Activated gamma-delta T cell treated with anti-CD3 and anti-CD28 coated beads, Interleukin-2, amount 50 U/mL, for 16 hours (primary cell): Measurements from ENCODE around the gene TXNRD1.
"Not testable (repeated sequence)": the region's sequence is repeated elsewhere in the genome, so short reads cannot be mapped to it uniquely, and the experiment has no call there.

ENCODE experiments used
- DNase-seq: peaks from one replicate; pipeline ENCODE4 v3.0.0-alpha.2; 2020; ENCODE audit warnings: low read depth

TXNRD1 gene

DNA sequence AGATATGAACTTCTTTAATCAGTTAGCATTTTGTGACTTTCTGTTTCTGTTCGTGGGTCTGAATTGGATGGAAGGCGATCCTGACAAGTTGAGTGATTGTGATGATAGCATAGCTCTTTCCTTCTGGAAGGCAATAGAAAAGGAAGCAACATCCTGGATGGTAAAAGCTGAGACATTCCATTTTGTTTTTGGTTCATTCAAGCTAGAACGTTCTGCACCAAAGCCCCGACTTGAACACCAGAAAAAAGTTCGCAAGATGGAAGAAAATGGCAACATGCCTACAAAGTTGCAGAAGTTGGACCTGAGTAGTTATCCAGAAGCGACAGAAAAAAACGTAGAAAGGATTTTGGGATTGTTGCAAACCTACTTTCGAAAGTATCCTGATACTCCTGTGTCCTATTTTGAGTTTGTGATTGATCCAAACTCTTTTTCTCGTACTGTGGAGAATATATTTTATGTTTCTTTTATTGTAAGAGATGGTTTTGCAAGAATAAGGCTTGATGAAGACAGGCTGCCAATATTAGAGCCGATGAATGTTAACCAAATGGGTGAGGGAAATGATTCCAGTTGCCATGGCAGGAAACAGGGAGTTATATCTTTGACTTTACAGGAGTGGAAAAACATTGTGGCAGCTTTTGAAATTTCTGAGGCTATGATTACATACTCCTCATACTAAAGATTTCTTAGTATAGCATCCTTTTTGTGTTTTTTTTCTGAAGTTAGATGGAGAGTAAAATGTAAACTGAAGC is 88.9 kb downstream of the TXNRD1 start:
- DNase-seq = no peak

DNA sequence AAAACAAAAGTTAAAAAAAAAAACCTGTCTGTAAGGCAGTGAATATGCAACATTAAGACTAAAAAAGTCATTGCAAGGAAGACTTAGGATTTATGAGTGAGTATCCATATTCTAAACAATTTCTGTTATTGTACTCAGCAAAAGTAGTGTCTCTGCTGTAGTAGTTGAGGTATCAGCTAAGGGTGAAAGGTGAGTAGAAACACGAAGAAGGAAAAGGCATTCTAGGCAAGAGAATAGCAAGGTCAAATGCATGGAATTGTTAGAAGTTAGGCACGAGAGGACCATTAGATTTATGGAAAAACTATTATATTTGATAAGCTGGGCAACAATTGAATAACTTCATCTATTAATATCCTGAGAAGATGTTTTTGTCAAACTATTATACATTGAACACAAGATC is 89.8 kb downstream of the TXNRD1 start:
- DNase-seq = no peak

DNA sequence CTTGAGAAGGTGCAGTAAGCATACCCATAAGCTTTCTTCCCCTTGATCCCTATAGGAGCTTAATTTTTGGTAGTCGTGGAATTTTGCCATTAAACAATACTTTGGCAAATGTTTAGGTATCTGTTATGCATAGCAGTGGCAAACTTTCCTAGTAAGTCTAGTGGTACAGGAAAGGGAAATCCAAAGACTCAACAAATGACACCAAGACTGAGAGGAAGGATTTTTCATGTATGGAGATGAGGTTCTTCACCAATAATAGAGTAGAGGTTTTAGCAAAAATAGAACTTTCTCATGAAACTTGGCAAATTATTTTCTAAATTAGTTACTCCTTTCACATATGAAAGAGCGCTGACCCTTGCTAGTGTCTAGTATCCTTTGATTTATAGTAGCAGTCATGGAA is 90.8 kb downstream of the TXNRD1 start:
- DNase-seq = no peak

DNA sequence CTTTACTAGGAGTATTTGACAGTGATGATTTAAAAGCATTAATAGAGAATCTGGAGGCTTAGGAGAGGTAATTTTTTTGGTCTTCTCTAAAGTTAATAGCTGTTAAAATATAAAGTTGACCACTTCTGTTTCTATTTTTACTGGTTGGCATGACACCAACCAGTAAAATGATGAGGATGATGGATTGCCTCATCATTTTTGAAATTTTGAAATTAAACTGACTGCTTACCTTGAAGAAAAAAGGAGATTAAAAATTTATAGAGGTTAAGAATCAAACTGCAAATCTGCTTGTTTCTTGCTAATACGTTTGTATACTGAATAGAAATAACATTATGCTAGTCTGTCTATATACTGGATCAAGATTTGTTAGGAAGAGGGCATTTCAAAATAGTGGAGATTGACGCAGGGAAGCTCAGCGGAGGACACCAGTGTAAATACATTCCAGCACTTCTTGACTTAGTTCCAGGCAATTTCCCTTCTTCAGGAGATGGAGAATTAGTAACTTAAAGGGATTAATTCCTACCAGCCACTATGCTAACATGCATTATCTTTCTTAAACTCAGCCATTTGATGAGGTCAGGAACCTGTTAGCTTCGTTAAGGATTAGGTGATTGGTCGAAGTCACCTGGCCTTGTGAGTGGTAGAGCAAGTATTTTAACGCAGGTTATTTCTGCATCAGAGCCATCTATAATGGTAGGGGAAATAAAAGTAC is 91.5 kb downstream of the TXNRD1 start:
- no peak for DNase-seq

DNA sequence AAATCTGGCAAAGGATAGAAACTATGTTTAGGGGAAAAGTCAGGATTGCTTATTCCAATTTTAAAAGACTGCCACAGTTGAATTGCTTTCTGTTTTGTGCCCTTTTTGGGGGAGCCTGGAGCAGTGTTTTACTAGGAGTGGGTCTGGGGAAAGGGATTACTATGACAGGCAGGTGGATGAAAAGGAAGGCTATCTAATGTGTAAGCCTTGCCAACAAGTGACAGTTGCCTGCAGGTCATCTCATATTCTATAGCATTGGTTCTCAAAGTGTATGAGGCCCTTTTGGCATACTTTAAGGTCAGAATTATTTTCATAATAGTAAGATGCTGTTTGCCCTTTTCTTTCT is 92.0 kb downstream of the TXNRD1 start:
- no peak for DNase-seq

DNA sequence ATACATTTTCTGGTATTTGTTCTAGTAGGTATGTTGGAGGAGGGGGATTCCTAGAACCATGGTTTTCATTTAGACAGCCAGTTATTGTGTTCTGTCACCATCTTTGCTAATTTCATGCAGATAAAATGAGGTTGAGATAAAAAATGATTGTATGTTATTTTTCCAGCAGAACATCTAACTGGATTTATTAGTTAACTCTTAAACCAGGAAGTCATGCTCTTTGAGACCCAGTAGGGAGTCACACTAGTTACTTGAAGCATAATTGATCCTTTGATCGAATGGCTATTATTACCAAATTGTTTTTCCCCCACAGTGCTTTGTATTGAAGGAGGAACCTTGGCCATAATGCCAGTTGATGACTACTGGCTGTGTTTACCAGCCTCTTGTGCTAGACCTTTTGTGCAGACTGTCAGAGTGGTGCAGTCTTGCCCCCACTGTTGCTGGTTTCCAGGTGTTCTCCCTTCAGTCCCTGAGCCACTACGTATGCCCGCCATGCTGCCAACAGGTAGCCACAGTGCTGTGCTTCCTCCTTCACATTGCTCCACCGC is 93.9 kb downstream of the TXNRD1 start:
- no peak for DNase-seq

DNA sequence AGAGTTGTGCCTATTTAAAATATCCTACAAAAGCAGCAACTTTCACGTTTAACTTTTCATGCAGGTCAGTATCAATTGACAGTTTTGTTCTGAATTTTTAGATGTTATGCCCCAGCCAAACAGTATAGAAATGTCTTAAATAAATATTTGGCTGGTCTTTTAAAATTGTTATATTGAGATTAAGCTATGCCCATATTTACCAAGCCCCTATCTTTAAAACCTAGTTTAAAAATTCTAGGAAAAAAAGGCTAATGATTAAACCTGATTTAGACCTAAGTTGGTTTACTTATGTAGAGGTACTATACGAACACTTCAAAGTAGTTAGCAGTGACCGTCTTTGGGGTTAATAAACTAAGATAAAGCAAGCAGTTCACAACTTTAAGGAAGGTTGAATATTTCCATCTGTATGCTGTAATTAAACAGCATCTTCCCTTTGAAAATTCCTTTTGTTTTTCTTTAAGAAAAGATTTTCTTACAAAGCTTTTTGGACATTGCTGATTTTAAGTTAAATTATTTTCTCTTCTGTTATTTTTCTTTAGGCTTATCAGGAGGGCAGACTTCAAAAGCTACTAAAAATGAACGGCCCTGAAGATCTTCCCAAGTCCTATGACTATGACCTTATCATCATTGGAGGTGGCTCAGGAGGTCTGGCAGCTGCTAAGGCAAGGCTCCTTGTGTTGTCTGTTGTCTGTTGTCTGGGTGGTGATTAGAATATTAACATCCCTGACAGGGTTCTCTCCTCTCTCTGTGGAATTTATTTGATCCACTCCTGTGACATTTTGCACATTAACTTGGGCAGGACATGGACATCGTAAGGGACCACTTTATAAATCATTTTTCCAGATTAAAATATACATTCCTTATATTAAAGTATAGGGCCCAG is 95.4 kb downstream of the TXNRD1 start:
- no peak for DNase-seq

DNA sequence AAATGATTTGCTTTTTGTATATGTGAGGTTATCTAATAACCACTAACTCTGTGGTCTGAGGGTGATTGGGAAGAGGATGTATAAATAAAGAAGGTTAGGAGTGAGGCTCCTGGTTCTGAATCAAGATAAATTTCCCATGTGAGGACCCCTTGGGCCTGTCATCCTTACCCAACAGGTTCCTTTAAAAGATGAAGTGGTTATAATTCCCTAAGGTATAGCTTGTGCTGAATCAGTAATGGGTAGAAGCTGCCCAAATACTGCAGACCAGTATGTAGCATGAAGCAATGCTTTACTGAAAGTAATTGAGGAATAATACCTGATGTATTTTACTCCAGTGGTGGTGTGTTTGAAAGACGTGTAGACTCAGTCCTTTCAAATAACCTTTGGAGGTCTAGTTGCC is 96.6 kb downstream of the TXNRD1 start:
- DNase-seq = no peak

DNA sequence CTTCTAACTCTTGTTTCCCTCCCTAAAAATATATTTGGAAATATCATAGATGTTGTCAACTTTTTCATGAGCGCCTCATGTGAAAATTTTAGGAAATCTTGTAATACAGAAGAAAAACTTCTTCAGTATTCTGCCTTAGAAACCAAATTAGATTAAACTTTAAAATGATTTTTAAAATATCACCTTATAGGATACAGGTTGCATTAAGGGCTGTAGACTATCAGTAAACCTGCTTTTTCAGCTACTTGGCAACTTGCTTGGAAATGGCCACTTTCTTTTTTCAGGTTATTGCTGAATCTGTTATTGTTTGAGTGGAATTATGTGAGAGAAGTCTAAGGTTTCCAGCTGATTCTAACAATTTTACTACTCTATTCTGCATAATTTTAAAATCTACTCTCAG is 97.1 kb downstream of the TXNRD1 start:
- DNase-seq = no peak

DNA sequence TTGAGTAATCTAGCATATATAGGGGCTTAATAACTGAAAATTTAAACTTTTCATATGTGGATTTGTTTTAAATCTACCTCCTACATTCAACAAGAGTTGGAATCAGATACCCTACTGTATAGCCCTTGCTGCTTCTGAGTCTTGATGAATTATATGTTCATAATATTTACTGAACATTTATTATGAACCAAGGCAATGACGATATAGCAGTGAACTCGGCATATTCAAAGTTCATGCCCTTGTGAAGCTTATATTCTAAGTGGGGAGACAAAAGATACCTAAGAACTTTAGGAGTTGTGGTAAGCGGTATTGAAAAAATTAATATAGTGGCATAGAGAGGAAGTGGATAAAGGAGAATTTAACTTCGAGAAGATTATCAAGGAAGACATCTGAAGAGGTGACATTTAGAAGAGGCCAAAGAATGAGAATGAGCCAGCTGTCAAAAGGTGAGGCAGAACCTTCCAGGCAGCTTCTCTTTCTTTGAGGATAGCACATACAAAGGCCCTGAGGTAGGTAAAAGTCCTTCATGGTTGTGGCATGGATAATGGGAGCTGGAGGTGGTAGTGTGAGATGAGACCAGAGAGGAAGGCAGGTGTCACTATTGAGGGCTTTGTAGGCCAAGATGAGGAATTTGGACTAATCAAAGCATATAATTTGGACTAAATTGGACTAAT is 98.1 kb downstream of the TXNRD1 start:
- no peak for DNase-seq

DNA sequence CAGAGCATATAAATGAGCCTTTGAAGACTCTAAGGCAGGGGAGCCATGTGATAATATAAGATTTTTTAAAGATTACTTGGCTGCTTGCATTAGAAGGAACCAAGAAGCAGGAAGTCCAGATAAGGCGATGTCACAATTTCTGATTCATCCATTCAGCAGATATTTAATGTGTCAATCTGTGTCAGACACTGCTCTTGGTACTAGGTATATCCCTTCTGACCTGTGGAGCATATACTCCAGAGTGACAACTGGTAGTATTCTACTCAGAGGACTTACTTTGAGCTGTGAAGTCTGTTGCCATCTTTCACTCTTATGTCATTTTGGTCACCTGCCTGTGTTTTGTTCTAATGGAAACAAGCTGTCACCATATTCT is 98.6 kb downstream of the TXNRD1 start:
- DNase-seq = no peak

DNA sequence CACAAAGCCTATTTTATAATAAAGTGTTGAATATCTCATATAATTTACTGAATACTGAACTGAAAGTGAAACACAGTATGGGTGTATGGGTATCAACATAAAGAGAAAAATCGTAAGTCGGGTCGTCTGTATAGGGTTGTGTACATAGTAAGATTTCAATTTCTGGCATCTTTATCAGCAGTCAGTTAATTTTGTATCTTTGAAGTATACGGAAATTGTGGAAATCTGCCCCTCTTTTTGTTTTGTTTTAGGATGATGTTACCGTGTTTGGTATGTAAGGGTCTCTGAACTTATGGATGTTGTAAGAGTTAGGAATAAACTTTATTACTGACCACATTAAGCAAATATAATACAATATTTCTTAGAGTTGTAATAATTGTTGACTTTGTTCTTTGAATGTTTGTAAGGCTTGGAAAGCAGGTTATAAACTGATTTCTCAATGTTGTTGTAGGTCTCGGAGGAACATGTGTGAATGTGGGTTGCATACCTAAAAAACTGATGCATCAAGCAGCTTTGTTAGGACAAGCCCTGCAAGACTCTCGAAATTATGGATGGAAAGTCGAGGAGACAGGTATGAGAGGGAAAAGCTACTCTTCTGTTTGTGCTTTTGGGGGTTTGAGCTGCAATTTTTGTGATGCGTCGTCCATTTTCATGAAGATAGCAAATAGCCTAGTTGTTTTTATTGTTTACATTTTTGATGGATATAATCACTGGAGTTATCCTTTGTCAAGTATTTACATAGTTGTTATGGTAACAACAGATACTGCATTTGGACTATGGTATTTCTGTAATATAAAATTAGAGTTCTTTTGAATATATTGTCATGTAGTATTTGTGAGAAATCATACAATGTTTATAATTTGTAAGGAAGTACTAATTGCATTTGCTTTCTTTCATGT is 100.0 kb downstream of the TXNRD1 start:
- DNase-seq = no peak

DNA sequence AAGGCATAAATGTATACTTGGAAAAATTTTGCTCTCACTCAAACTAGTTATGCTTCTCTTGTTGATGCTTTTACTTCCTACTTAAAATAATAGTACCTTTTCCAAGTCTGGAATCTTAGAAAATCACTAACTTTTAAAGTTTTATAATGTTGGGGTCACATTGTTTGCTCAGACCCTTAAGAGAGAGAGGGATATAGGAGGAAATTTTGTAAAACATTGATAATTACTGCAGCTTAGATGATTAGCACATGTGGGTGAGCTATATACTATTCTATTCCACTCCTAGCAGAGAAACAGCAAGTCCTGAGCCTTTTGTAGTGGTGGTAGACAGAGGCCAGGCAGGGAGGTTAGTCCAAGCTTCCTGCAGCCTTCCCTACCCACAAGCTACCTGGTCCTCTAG is 101.4 kb downstream of the TXNRD1 start:
- no peak for DNase-seq

DNA sequence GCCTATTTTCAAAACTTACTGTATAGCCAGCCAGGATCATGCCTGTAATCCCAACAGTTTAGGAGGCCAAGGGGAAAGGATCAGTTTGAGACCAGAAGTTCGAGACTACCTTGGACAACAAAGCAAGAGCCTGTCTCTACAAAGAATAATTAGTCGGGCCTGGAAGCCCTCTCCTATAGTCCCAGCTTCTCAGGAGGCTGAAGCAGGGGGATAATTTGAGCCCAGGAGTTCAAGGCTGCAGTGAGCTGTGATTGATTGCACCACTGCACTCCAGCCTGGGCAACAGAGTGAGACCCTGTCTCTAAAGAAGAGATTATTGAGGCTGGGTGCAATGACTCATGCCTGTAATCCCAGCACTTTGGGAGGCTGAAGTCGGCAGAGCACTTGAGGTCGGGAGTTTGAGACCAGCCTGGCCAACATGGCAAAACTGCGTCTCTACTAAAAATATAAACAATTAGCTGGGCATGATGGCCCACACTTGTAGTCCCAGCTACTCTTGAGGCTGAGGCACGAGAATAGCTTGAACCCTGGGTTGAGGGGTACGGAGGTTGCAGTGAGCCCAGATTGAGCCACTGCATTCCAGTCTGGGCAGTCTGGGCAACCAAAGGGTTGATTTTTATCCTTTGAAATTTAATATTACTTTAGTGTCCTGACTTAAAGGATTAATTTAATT is 102.1 kb downstream of the TXNRD1 start:
- DNase-seq = no peak

DNA sequence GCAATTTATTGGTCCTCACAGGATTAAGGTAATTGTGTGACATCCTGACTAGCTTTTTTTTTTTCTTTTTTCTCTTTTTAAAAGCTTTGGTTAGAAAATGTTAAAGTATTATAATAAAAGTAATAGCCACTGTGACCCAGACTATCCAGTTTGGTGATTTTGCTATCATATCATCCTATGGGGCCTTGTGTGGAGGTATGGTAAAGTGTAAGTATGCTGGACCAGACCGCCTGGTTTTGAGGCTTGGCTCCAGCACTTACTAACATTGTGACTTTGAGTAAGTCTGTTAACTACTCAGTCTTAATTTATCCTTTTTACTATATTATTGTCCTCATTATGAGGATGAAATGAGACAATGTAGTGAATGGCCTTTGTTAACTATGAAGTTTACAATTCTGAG is 103.4 kb downstream of the TXNRD1 start:
- no peak for DNase-seq

DNA sequence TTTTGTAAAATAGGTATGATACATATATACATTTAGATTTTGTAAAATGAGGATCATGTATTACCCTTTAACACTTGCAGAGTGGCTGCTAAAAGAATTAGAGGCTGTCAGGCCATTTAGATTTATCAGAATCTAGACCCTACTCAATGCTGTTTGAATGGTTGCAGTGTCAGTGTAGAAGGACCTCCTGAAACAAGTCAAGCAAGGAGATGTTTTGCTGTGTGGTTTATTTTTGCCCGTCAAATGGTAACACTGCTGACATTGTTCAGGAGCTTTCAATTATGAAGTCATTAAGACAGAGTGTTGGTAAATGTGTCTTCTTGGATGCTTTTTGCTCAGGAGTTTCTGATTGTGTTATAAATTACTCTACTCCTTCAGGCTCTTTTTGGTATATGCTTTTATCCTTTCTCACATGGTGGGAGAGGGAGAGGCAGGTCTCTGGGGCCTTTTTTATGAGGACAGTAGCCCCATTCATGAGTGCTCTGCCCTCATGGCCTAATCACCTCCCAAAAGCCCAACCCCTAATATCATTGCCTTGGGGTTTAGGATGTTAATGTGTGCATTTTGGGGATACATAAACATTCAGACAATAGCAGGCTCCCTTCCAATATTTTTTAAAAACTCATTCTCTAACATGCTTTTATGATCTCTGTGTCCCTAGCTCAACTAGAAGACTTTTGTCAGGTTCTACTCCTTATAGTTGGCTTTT is 104.5 kb downstream of the TXNRD1 start:
- DNase-seq = no peak

DNA sequence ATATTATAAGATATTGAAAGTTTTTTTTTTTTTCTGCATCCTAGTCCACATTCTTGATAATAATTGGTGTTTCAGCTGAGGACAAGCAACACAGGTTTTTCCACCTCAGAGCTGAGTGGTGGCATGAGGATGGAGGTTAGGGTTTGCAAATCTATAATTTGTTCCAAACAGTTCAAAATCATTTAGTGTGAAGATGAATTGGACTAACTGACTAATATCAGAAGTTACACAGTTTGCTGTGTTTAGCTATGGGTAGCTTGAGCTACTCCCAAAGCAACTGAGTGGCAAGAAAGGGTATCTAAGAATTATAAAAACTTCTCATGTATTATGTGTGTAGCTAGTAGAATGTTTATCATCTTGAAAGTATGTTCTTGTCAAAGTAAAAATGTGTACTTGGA is 105.0 kb downstream of the TXNRD1 start:
- DNase-seq = no peak

DNA sequence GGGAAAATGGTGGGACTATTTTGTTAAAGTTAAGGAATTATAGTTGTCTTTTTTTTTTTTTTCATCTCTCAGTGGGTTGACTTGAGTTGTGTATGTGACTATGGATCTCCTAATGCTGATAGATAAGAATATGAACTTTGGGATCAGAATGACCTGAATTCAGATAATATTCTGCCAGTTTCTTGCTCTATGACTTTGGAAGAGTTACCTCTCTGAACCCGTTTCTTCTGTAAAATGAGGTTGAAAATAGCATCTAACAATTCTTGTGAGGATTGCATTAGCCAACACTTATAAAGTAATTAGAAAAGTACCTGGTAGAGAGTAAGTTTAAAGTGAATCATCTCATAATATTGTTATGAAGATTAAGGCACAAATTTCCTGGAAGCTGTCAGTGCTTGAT is 106.4 kb downstream of the TXNRD1 start:
- no peak for DNase-seq

DNA sequence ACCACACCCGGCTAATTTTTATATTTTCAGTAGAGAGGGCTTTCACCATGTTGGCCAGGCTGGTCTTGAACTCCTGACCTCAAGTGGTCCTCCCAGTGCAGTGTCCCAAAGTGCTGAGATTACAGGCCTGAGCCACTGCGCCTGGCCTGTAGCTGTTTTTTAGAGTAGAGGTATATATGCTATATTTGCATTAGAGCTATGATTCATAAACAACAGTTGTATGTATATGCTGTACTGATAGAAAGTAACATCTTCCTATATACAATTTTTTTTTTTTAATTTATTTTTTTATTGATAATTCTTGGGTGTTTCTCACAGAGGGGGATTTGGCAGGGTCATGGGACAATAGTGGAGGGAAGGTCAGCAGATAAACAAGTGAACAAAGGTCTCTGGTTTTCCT is 107.0 kb downstream of the TXNRD1 start:
- DNase-seq = not testable (repeated sequence)

DNA sequence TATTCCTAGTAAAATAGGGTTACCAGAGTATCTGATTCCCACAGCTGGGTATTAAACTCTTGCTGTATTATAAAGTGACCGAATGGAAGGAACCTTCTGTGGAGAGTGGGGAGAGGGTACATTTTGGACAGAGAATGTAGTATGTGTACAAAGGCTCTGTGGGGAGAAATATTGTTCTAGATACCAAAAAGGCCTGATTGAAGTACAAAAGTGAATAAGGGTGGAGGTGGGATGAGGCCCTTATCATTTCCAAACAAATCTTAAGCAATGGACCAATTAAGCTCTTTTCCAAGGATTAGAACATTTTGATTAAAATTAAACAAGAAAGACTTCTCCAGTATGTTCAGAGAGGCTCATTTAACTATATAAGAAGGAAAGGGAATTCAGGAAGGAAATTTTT is 108.3 kb downstream of the TXNRD1 start:
- DNase-seq = no peak
